HG02642 (cell line): ENCODE data around the gene MON2.
A peak's percentile ranks its signal among the peaks of the same experiment; 100 is the strongest.
"Not testable (repeated sequence)": the region's sequence is repeated elsewhere in the genome, so short reads cannot be mapped to it uniquely, and the experiment has no call there.

ENCODE experiments used
- ATAC-seq: cut with Tn5 transposase; IDR thresholded peaks from one replicate; pipeline ENCODE4 v1.9.1; 2021; ENCODE audit warnings: mild to moderate bottlenecking; ENCODE audit not compliant: unreplicated experiment, poor library complexity

The MON2 gene, protein sequence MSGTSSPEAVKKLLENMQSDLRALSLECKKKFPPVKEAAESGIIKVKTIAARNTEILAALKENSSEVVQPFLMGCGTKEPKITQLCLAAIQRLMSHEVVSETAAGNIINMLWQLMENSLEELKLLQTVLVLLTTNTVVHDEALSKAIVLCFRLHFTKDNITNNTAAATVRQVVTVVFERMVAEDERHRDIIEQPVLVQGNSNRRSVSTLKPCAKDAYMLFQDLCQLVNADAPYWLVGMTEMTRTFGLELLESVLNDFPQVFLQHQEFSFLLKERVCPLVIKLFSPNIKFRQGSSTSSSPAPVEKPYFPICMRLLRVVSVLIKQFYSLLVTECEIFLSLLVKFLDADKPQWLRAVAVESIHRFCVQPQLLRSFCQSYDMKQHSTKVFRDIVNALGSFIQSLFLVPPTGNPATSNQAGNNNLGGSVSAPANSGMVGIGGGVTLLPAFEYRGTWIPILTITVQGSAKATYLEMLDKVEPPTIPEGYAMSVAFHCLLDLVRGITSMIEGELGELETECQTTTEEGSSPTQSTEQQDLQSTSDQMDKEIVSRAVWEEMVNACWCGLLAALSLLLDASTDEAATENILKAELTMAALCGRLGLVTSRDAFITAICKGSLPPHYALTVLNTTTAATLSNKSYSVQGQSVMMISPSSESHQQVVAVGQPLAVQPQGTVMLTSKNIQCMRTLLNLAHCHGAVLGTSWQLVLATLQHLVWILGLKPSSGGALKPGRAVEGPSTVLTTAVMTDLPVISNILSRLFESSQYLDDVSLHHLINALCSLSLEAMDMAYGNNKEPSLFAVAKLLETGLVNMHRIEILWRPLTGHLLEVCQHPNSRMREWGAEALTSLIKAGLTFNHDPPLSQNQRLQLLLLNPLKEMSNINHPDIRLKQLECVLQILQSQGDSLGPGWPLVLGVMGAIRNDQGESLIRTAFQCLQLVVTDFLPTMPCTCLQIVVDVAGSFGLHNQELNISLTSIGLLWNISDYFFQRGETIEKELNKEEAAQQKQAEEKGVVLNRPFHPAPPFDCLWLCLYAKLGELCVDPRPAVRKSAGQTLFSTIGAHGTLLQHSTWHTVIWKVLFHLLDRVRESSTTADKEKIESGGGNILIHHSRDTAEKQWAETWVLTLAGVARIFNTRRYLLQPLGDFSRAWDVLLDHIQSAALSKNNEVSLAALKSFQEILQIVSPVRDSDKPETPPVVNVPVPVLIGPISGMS (N-terminal part only)

DNA sequence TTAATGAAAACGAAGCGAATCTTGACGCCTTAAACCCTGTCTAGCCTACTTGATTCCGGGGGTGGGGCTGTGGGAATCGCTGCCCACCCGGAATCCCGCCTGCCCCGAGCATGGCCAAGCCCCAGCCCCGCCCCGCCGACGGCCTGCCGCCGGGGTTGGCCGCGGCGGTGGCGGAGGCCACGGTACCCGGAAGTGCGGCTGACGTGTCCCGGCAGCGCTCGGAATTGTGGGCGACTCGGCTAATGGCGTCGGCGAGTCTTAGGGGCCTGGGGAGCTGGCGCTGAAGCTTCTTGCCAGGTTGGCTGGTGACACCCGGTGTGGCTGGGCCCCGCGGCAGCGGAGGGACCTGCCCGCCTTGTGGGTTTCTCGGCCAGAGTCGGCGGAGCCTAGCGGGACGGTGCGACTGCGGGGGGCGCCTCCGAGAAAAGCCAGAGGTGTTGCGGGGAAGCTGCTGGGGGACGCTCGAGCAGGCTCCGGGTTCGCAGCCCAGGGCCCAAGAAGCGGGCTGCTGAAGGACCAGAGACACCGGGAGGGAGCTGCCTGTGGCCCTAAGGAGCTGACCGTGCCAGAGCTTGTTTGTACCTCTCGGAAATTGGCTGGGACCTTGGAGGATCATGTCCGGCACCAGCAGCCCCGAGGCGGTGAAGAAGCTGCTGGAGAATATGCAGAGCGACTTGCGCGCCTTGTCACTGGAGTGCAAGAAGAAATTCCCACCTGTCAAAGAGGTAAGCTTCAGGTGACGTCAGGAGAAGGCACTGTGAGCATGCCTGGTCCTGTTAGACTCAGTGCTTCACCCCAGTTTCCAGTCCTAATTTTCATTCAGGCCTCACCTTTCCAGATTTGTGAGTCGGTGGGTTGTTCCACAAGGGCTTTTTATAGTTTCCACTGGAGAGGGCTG lies at the start of gene MON2:
Gene MON2 (plus strand): TSS at position 233 of the 898 bp plus-strand sequence. CDS start 382 bp downstream, at position 615.
- peak; percentile 99 for ATAC-seq

DNA sequence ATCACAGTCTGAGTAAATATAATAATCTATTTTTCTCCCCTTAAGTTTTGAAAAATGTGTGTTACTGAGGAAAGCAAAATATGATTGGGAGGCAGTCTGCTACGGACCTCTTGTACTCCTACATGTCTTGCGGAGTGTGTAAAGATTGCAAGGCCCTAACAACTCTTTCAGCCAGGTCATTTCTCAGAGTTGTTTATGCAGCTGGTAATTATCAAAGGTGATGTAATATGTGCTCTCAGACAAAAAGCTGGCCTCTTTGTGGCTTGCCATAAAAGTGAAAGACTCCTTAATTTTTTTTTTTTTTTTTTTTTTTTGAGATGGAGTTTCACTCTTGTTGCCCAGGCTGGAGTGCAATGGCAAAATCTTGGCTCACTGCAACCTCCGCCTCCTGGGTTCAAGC lies 40.5 kb upstream of the MON2 start:
- no peak for ATAC-seq

DNA sequence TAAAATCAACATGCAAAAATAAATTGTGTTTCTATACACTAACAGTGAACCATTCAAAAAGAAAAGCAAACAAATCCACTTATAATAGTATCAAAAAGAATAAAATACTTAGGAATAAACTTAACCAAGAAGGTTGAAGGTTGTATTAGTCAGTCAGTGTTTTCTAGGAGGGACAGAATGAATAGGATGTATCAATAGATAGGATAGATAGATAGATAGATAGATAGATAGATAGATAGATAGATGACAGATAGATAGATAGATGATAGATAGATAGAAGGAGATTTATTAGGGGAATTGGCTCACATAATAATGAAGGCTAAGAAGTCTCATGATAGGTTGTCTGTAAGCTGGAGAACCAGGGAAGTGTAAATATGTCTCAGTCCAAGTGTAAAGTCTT lies 37.2 kb upstream of the MON2 start:
- ATAC-seq: no peak

DNA sequence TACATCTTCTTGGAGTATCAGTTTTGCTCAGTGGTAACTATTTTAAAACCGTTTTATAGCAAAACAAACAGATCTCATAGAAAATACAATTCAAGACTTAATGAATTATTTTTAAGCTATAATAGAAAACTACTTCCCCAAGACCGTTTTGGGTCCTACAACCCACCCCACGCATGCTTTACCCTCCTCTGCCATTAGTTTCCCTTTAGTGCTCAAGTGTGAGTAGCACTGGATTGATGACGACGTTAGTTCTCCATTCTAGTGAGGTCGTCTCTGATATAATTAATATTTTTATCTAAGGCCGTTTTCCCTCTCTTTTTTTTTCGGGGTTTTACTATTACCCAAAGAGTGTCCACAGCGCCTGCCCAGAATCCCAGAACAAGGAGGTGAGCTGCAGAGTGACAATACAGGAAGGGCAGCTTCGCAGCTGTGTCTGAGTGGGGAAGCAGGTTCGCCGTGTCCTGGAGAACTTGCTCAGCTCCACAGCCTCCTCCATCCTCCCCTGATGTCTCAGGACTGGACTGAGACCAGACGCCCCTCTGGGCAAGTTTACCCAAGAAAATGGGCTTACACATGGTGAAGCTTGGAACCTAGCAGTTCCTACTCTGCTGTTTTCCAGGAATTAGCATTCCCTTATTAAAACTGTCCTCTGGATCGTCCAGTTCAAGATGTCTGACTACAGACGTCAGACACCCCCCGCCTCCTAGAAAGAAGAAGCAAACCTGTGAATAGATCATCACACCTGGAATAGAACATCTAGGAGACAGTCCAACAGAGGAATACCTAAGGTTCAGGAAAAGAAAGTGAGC lies 31.9 kb upstream of the MON2 start:
- ATAC-seq: peak; percentile 24

DNA sequence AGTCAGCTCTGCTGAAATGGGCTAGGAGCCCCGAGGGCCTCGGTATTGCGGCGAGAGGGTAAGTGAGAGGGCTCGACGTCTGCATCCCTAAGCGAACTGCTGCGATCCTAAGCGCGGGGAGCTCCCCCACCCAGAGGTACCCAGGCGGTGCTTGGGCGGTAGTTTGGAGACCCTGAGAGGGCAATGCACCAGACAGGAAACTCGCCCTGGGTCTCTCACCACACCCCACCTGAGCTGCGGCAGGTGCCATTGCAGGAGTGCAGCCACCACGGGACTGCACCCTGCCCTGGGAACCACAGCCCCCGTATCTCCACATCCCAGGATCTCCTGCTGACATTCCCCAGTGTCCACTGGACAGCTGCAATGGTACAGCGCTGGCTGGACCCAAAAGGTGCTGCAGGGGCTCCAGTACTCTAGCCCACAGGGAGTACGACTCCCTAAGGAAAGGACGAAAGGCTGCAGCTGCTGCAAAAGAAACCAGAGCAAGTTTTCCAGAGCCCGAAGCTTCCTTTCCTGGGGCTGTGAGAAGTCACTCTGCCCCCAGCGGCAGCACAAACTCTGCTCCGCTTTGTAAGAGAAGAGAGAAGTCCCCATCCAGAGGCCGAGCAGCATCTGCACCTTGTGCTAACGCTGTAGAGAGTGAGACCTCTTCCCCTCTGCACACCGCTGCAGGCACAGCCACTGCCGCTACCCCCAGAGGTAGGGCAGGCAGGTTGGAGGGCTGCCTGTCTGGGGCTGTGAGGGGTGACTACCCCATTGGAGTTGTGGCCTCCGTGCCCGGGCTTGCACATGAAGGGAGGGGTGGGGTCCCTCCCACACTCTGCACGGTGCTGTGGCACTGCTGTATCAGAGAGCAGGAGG lies 31.1 kb upstream of the MON2 start:
- peak; percentile 86 for ATAC-seq

DNA sequence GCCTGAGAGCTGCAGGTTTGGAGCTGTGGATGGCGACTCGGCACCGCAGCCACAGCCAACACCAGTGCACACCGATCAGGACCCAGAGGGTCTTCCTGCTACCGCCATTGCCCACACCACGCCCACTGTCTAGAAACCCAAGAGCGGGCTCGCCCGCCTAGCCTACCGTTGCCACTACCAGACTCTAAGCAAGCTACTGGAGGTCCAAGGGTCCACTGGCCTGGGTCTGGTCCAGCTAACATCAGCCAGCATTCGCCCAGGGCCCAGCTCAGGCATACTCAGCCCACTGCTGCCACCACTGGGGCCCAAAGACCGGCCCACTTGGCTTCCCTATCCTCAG lies 30.5 kb upstream of the MON2 start:
- no peak for ATAC-seq

DNA sequence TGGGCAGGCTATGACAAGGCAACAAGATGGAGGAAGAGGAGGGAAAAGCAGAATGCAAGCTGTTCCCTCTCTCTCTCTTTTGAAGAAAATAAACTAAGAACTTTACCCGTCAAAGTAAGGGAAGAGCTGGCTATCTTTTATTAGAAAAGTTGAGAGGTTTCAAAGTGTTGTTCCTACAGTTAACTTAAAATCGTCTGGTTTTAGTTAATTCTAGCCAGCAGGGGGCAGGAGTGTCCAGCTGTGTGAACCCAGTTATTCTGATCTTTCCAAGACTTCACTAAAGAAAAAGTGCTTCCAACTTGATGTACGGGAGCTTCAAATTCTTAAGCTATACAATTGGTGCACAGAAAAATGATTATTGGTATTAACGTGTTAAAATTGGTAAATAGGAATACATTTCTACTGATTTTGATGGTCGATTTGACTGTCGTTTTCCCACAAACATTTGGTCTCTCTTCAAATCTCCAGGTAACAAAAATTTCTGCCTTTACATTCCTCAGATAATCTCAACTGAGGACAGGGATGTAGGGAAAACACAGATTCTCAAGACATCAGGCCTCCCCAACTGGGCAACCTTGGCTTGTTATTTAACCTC lies 28.4 kb upstream of the MON2 start:
- no peak for ATAC-seq

DNA sequence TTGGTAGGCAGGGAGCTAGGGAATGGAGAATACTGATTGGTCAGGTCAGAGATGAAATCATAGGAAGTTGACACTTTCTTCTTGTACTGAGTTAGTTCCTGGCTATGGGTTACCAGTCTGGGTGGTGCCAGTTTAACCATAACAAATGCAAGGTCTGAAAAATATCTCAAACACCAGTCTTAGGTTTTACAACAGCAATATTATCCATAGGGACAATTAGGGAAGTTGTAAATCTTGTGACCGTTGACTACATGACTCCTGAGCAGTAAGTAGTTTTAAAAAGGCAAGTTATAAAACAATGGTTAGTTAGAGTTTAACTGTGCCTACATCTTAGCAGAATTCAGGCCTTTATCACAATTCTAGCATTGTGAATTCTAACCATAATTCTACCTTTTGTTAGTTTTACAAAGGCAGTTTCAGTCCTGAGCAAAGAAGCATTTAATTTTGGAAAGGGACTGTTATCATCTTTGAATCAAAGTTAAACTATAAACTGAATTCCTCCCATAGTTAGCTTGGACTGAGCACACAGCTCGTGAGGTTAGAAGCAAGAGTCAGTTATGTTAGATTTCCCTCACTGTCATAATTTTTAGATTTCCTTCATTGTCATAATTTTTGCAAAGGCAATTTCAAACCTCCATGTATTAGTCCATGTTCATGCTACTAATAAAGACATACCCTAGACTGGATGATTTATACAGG lies 19.7 kb upstream of the MON2 start:
- no peak for ATAC-seq

DNA sequence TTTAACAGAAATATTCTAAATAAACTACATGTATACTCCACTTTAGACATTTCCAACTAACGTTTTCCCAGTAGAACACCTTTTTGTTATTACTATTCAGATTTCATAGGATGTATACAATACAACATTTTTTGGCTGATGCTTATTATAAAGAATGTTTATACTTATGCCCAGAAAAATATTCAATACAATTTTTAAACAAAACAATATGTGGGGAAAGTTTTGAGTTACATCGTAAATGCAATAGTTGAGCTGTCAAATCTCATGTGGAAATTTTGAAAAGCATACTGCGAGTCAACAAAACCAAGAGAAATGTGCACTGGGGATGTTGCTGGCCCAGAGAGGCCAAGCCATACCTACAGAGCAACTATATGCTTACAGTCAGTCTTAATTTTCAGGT lies 18.2 kb upstream of the MON2 start:
- no peak for ATAC-seq

DNA sequence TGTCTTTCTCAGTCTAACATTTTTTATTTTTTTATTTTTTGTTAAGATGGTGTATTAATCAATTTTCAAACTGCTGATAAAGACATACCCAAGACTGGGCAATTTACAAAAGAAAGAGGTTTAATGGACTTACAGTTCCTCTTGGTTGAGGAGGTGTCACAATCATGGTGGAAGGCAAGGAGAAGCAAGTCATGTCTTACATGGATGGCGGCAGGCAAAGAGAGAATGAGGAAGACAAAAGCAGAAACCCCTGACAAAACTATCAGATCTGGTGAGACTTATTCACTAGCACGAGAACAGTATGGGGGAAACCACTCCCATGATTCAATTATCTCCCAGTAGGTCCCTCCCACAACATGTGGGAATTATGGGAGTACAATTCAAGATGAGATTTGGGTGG lies 11.2 kb upstream of the MON2 start:
- not testable (repeated sequence) for ATAC-seq

DNA sequence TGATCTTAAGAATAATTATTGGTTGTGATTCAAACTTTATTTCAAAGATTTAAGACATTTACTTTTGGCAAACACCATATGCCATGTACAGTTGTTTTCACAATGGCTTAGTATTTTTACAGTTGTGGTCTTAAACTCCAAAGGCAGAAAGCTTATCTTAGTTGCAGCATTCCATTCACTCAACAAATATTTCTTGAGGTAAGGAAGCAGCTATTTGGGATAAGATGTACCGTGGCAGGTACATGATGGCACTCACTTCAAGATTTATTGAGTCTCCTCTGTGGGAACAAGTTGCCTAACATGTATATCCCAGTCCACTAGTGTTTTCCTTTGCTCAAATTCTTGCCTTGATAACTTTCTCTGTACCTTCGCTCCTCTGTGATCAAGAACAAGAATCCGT lies 8.0 kb upstream of the MON2 start:
- no peak for ATAC-seq

DNA sequence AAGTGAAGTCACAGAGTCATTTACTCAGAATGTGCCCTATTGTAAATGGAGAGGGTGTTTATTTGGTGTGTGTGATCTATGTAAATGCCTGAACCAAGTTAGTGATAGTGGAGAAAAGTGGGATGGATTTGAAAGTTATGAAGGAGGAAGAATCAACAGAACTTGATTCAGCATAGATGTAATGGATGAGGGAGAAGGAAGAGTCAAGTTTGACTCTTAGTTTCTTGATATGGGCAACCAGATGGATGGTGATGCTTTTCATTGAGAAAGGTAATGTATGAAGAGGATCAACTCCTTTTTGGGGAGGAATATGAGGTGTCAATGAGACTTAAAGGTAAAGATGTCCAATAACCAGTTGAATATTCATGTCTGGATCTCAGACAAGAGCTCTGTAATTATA lies 6.7 kb upstream of the MON2 start:
- ATAC-seq: no peak

DNA sequence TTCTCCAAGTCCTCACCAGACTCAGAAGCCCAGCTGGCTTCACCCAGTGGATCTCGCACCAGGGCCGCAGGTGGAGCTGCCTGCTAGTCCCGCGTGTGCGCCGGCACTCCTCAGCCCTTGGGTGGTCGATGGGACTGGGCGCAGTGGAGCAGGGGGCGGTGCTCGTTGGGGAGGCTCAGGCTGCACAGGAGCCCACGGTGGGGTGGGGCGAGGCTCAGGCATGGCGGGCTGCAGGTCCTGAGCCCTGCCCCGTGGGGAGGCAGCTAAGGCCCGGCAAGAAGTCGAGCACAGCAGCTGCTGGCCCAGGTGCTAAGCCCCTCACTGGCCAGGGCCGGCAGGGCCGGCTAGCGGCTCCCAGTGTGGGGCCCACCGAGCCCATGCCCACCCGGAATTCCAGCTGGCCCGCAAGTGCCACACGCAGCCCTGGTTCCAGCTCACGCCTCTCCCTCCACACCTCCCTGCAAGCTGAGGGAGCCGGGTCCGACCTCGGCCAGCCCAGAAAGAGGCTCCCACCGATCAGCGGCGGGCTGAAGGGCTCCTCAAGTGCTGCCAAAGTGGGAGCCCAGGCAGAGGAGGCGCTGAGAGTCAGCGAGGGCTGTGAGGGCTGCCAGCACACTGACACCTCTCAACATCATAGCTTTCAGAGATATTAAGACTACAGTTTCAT lies 5.3 kb upstream of the MON2 start:
- ATAC-seq: not testable (repeated sequence)

DNA sequence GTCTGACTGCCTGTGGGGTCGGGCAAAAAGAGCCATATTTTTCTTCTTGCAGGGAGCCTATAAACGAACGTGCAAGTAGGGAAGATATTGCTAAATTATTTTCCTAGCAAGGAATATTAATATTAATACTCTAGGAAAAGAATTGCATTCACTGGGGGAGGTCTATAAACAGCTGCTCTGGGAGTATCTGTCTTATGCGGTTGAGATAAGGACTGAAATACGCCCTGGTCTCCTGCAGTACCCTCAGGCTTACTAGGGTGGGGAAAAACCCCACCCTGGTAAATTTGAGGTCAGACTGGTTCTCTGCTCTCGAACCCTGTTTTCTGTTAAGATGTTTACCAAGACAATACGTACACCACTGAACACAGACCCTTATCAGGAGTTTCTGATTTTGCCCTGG lies 3.4 kb upstream of the MON2 start:
- ATAC-seq: not testable (repeated sequence)

DNA sequence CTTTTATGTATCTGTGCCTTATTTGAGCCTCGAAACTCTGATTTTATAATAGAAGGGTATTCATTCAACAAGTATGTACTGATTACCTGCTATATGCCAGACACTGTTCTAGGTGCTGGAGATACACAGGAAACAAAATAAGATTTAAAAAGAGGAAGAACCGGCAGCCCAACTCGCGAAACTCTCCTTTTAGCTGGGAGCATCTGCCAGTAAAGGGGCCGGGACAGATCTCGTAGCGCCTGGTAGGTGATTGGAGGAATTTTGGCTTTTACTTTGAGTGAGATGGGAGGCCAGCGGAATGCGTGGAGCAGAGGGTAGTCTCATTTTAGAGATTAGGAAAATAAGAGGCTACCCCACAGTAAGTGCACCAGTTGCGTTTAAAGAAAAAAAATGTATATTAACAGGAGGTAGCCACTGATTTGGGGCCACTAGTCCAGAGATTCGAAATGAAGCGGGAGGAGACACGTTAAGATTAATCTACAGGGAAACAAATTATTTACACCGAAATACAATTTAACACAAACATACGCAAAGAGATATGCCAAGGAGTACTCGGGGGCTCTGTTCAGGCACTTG lies 520 bp upstream of the MON2 start:
- ATAC-seq: peak; percentile 36

DNA sequence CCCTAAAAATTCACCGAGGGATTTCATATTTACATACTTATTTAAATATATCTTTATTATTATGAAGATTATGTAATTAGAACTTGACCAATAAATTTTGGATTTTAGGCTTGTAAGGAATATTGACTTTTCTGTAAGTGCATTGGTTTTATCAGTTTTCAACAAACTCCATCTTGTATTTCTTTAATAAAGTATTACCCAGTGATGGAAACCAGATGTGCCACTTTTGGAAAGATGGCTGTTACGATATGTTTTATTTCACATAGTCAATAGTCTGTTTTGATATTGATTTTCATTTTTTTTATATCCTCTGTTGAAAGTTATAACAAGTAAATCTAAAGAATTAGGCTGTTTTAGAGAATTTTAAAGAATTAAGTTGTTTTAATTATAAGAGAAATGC lies 1.8 kb downstream of the MON2 start:
- no peak for ATAC-seq
